ENCODE measurements around the gene PARP3. TPM values are rescaled to one million over a fixed set of nuclear protein-coding genes. Genes with fewer than 3 reads are reported as not detected.

Gene PARP3
- 32.7 and 38.5 TPM in 2 replicates for total RNA-seq (2013; cell fraction: nucleolus; rRNA removed)
- total RNA-seq (2014; rRNA removed) (23.7 and 25.1 TPM in 2 replicates), total RNA-seq (2014; rRNA removed; fragmentation: Illumina TruSeq; extraction: Trizol) (13.6 and 16.0 TPM in 2 replicates), total RNA-seq (2021) (19.9 and 28.0 TPM in 2 replicates), polyA plus RNA-seq (2011; rRNA removed) (12.9 and 20.5 TPM in 2 replicates), polyA plus RNA-seq (2014; fragmentation: Illumina TruSeq; extraction: Trizol) (7.8 and 20.0 TPM in 2 replicates), polyA plus RNA-seq (2014; fragmentation: Nextera tagmentation; extraction: Ambion mirVana) (1 to 10 TPM; 2.1 to 2.2 TPM), polyA plus RNA-seq (2014; rRNA removed) (31.2 and 35.5 TPM in 2 replicates), polyA plus RNA-seq (2016; fragmentation: Nextera tagmentation; extraction: Ambion mirVana) (10 to 100 TPM; 17.8 to 19.0 TPM), polyA minus RNA-seq (2011; rRNA and poly(A)+ RNA removed) (7.3 and 13.4 TPM in 2 replicates), Bru-seq, nascent RNA (percentile 58 among the genes with signal in this experiment), BruChase-seq, experiment 1, labeled RNA remaining after a 6-hour chase (percentile 60 among the genes with signal in this experiment), BruChase-seq, experiment 2, labeled RNA remaining after a 2-hour chase (percentile 55 among the genes with signal in this experiment)
- polyA plus RNA-seq (2011; ENCODE audit: low read depth), result 11.2 TPM
- 22.3 and 29.9 TPM in 2 replicates for polyA plus RNA-seq (2011; cell fraction: cytosol; rRNA removed)
- polyA plus RNA-seq (2011; cell fraction: nucleus; rRNA removed), result 185 and 199 TPM in 2 replicates
- 22.7 and 23.8 TPM in 2 replicates for polyA plus RNA-seq (2012)
- polyA minus RNA-seq (2011; cell fraction: cytosol; rRNA and poly(A)+ RNA removed), result 6.7 and 8.5 TPM in 2 replicates
- 19.3 and 29.7 TPM in 2 replicates for polyA minus RNA-seq (2011; cell fraction: nucleus; rRNA and poly(A)+ RNA removed)
- long read RNA-seq, experiment 1, partial matches to known transcripts, result 5 of 10 reads
- long read RNA-seq, experiment 1, other reads (novel, unspliced or antisense), result 3 of 10 reads
- long read RNA-seq, experiment 2, partial matches to known transcripts, result 4 of 6 reads
- long read RNA-seq, experiment 2, other reads (novel, unspliced or antisense), result 1 of 6 reads

- Histone ChIP-seq H3K4me1 (ENCODE audit: control insufficient read depth, insufficient read depth, low read length) (peaks cover 11% of the 10 kb centered on the region), H3K9ac (ENCODE audit: control insufficient read depth, insufficient read depth, low read length) (peak within 1 kb of the TSS; percentile 100), H2AFZ (ENCODE audit: control insufficient read depth, low read depth, low read length) (peak within 1 kb of the TSS; percentile 89), H3K9me3 (replicated peaks; ENCODE audit: control insufficient read depth, insufficient read depth, low read length) (no peaks in the 10 kb centered on the region), H3K27ac (ENCODE audit: control insufficient read depth, insufficient read depth) (peak within 1 kb of the TSS; percentile 98), H3K36me3 (ENCODE audit: control insufficient read depth in 2 of 2, insufficient read depth in 2 of 2, low read length in 1 of 2) (peaks cover 9 to 14% of the 10 kb centered on the region in 2 experiments; a peak in 3 of 4 replicates), H3K27me3 (replicated peaks in 1 of 2; ENCODE audit: control insufficient read depth in 2 of 2, insufficient read depth in 2 of 2, low read length in 1 of 2) (no peaks in the 10 kb centered on the region), H4K20me1 (ENCODE audit: control insufficient read depth, insufficient read depth) (no peaks in the 10 kb centered on the region), H3K4me2 (ENCODE audit: control insufficient read depth, insufficient read depth) (peak within 1 kb of the TSS; percentile 100), H3K79me2 (ENCODE audit: control insufficient read depth, insufficient read depth, low read length) (peaks cover 32% of the 10 kb centered on the region), H3K4me3 (peak within 1 kb of the TSS; percentile 96)
- ChIA-PET SMC1A (ENCODE audit: uncharacterized antibody, unreplicated experiment) (interaction anchor here (0.6 to 2.6 kb wide), 14 partner anchors 8 to 951 kb away, joined by 3 to 33 read pairs (median 4); partner anchors contain the start of genes ABHD14A, ABHD14B and RPL29), CTCF (interaction anchor here (0.6 to 4.8 kb wide), 34 partner anchors 10 to 556 kb away, joined by 3 to 79 read pairs (median 4); partner anchors contain the start of genes ABHD14A, ABHD14B, ACY1 and DUSP7), RAD21 (ENCODE audit: unreplicated experiment) (interaction anchor here (0.6 to 4.2 kb wide), 25 partner anchors 9 to 1381 kb away, joined by 3 to 34 read pairs (median 3); partner anchors contain the start of genes ABHD14A, ABHD14B, ACY1 and DUSP7), POLR2A (interaction anchor here (0.5 to 3.0 kb wide), 11 partner anchors 21 to 442 kb away, joined by 3 to 24 read pairs (median 4); partner anchors contain the start of genes ABHD14A, ABHD14B, ACY1 and RPL29)
- in situ Hi-C loops (cut with MboI) (no loop called here), intact Hi-C loops (cut with micrococcal nuclease; ENCODE audit: unreplicated experiment) (loop anchor here (1.0 to 2.0 kb wide), 3 partner anchors 32 to 202 kb away; partner anchors contain the start of gene ABHD14B)
- DNase-seq (ENCODE audit: low read depth, low spot score), result peak; percentile 99
- FAIRE-seq, result peak; percentile 97
- WGBS (ENCODE audit: insufficient coverage, insufficient replicate concordance, low lambda C conversion rate, missing lambda C conversion rate), result 1% methylated on average over 67 of the region's 67 CpGs
- ATAC-seq, result peak; percentile 92
- BruUV-seq (replicated peaks), result no TSS peak
- no peak for TF ChIP-seq CBX3 (IDR thresholded peaks at IDR 0.05; ENCODE audit: borderline replicate concordance, low read depth)
- TF ChIP-seq STAT1 (conservative IDR thresholded peaks at IDR 0.05), result no peak
- TF ChIP-seq LARP7 (IDR thresholded peaks at IDR 0.05), result peak; percentile 95
- peak; percentile 78 for TF ChIP-seq NBN (IDR thresholded peaks at IDR 0.05)
- TF ChIP-seq PAX8 (IDR thresholded peaks at IDR 0.05), result no peak
- TF ChIP-seq USF2 (IDR thresholded peaks at IDR 0.05; ENCODE audit: borderline replicate concordance, low read depth, low read length), result no peak; the same call in 1 of the 2 replicates
- 0 out of 2 replicates have a peak, but pooled peaks have one; percentile 29 for TF ChIP-seq TCF3 (IDR thresholded peaks at IDR 0.05; ENCODE audit: borderline replicate concordance, insufficient read depth, low read depth, low read length)
- TF ChIP-seq RUNX3 (IDR thresholded peaks at IDR 0.05; ENCODE audit: low read length), result peak; percentile 68
- TF ChIP-seq RAD51 (IDR thresholded peaks at IDR 0.05), result peak; percentile 79
- no peak; the same call in 1 of the 2 replicates for TF ChIP-seq HDAC2 (IDR thresholded peaks at IDR 0.05)
- 0 out of 2 replicates have a peak, but pooled peaks have one; percentile 37 for TF ChIP-seq ZSCAN29 (IDR thresholded peaks at IDR 0.05)
- TF ChIP-seq, protein P1, sequence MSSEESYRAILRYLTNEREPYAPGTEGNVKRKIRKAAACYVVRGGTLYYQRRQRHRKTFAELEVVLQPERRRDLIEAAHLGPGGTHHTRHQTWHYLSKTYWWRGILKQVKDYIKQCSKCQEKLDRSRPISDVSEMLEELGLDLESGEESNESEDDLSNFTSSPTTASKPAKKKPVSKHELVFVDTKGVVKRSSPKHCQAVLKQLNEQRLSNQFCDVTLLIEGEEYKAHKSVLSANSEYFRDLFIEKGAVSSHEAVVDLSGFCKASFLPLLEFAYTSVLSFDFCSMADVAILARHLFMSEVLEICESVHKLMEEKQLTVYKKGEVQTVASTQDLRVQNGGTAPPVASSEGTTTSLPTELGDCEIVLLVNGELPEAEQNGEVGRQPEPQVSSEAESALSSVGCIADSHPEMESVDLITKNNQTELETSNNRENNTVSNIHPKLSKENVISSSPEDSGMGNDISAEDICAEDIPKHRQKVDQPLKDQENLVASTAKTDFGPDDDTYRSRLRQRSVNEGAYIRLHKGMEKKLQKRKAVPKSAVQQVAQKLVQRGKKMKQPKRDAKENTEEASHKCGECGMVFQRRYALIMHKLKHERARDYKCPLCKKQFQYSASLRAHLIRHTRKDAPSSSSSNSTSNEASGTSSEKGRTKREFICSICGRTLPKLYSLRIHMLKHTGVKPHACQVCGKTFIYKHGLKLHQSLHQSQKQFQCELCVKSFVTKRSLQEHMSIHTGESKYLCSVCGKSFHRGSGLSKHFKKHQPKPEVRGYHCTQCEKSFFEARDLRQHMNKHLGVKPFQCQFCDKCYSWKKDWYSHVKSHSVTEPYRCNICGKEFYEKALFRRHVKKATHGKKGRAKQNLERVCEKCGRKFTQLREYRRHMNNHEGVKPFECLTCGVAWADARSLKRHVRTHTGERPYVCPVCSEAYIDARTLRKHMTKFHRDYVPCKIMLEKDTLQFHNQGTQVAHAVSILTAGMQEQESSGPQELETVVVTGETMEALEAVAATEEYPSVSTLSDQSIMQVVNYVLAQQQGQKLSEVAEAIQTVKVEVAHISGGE (CRISPR knock-in tag; IDR thresholded peaks at IDR 0.05), result no peak
- peak; percentile 5; the same call in 1 of the 2 replicates for TF ChIP-seq PAX5 (IDR thresholded peaks at IDR 0.05; ENCODE audit: borderline replicate concordance, low read depth, low read length)
- peak; percentile 91 for TF ChIP-seq POLR2A (IDR thresholded peaks at IDR 0.05; ENCODE audit: low read depth, low read length)
- TF ChIP-seq EED (IDR thresholded peaks at IDR 0.05; ENCODE audit: low read depth), result no peak; the same call in 1 of the 2 replicates
Observed at GRCh38 chr3:51941798-51942602, at the start of gene PARP3, which contains the start of gene RRP9. PARP3 (plus strand) TSS chr3:51942363; CDS start chr3:51943356, 993 bp downstream. RRP9 (minus strand) TSS chr3:51941904; CDS start chr3:51941867, 37 bp downstream.

Measured in GM12878 (cell line).